Body of pancreas (tissue), 4 donors: Measurements from ENCODE around the gene OMA1. TPM values are rescaled to one million over a fixed set of nuclear protein-coding genes. Genes with fewer than 3 reads are reported as not detected.
A peak's percentile ranks its signal among the peaks of the same experiment; 100 is the strongest.

ENCODE experiments used
- ATAC-seq: fragments of 150-250 bp; one replicate; pipeline ENCODE4 v1.9.1; 2016
- DNase-seq, 4 donors: peaks; one replicate each; pipeline ENCODE4 v3.0.0-alpha.2; 2019
- H3K27ac ChIP-seq, 4 donors: fragments of 200-600 bp; sonication (generic); 1 replicate in 3 of 4; 2 replicates in 1 of 4; pipeline versions ENCODE4 v1.5.1 to v1.6.1; 2016 to 2019; ENCODE audit warnings: mild to moderate bottlenecking in 1 of 4, mixed read lengths in 1 of 4, moderate library complexity in 1 of 4
- H3K27me3 ChIP-seq, 2 donors: fragments of 200-600 bp; sonication (generic); one replicate each; pipeline ENCODE4 v1.6.0; 2016; ENCODE audit warnings: mild to moderate bottlenecking in 1 of 2
- H3K36me3 ChIP-seq, 2 donors: fragments of 200-600 bp; sonication (generic); replicated peaks in 1 of 2; 2 replicates each; pipeline ENCODE4 v1.5.1; 2016; ENCODE audit warnings: low read depth in 2 of 2; ENCODE audit not compliant: insufficient read depth in 1 of 2
- H3K4me1 ChIP-seq: fragments of 200-600 bp; sonication (generic); one replicate; pipeline ENCODE4 v1.6.0; 2016
- H3K4me3 ChIP-seq, 2 donors: fragments of 200-600 bp; sonication (generic); 1 replicate in 1 of 2; 2 replicates in 1 of 2; pipeline ENCODE4 v1.5.1; 2016 to 2019
- H3K9me3 ChIP-seq, 3 donors: fragments of 200-600 bp; sonication (generic); 1 replicate in 2 of 3; 2 replicates in 1 of 3; pipeline ENCODE4 v1.5.1; 2016
- POLR2A ChIP-seq, 3 donors: fragments of 450-650 bp; IDR thresholded peaks; one replicate each; pipeline ENCODE4 v1.6.1; 2016; ENCODE audit warnings: antibody characterized with exemption in 3 of 3, mild to moderate bottlenecking in 2 of 3
- WGBS, 2 donors: methylation state at CpG; one replicate each; pipeline ENCODE4 v1.1.5; 2017; 5-methylcytosine and 5-hydroxymethylcytosine counted together
- intact Hi-C: fragments of 100-400 bp; cut with DNase I; formaldehyde crosslinking; loops from one replicate; pipeline ENCODE4 v1.15.1; 2023
- total RNA-seq, 2 donors: library from RNA; depleted of rRNA; stranded (reverse); fragments of >200 nt; gene quantifications; one replicate each; pipeline ENCODE4 v1.1.0, GENCODE V29; 2016
- TF ChIP-seq, protein P1 (sequence below), 7 experiments: fragments of 450-650 bp in 4 of 7; fragments of 200-600 bp in 3 of 7; sonication (generic) in 3 of 7; IDR thresholded peaks; one replicate each; pipeline ENCODE4 v1.5.1; 2016 to 2019; ENCODE audit warnings: antibody characterized with exemption in 7 of 7

OMA1 gene
- total RNA-seq, 2 donors from 2014 or later: 16.5 to 18.7 TPM

DNA sequence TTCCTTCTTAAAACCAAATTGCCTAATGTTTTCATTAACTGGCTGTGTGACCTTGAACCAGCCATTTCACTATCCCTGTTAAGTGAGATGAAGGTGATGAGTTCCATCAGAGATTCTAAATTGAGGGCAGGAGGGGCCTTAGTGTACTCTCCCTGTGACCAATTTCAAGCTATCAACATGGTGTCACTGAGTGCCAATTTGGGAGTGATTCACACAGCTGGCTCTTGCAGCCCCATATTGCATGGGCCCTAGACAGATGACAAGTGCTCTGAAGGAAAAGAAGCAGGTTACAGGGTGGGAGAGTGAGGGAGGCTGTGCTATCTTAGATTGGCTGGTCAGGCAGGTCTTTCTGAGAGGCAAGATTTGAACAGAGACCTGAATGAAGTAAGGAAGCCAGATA, 43.5 kb upstream of the OMA1 start:
- H3K27me3 ChIP-seq: no peaks in the 10 kb centered on the region
- H3K9me3 ChIP-seq: no peaks in the 10 kb centered on the region
- H3K4me3 ChIP-seq: no peak overlapping the region
- intact Hi-C loops: no loop called here
- H3K4me1 ChIP-seq: peaks cover 31% of the 10 kb centered on the region
- peak overlapping the region in 1 of 4 donors; percentile 7 for H3K27ac ChIP-seq
- no peaks in the 10 kb centered on the region for H3K36me3 ChIP-seq
- no peak for ATAC-seq
- TF ChIP-seq POLR2A (IDR thresholded peaks at IDR 0.05): no peak
- TF ChIP-seq, protein P1, sequence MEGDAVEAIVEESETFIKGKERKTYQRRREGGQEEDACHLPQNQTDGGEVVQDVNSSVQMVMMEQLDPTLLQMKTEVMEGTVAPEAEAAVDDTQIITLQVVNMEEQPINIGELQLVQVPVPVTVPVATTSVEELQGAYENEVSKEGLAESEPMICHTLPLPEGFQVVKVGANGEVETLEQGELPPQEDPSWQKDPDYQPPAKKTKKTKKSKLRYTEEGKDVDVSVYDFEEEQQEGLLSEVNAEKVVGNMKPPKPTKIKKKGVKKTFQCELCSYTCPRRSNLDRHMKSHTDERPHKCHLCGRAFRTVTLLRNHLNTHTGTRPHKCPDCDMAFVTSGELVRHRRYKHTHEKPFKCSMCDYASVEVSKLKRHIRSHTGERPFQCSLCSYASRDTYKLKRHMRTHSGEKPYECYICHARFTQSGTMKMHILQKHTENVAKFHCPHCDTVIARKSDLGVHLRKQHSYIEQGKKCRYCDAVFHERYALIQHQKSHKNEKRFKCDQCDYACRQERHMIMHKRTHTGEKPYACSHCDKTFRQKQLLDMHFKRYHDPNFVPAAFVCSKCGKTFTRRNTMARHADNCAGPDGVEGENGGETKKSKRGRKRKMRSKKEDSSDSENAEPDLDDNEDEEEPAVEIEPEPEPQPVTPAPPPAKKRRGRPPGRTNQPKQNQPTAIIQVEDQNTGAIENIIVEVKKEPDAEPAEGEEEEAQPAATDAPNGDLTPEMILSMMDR (IDR thresholded peaks at IDR 0.05): no peak
- no peak for DNase-seq

DNA sequence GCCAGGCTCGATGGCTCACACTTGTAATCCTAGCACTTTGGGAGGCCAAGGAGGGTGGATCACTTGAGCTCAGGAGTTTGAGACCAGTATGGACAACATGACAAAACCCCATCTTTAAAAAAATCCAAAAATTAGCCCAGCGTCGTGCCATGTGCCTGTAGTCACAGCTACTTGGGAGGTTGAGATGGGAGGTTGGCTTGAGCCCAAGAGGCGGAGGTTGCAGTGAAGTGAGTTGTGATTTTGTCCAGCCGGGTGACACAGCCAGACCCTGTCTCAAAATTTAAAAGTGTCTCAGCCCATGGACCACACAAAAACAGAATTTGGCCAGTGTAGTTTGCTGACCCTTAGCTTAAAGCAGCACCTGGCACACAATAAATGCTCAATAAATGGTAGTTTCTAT, 41.9 kb upstream of the OMA1 start:
- Histone ChIP-seq H3K4me3 (no peak overlapping the region), H3K36me3 (no peaks in the 10 kb centered on the region), H3K27me3 (no peaks in the 10 kb centered on the region), H3K4me1 (peaks cover 44% of the 10 kb centered on the region), H3K9me3 (no peaks in the 10 kb centered on the region), H3K27ac (no peak overlapping the region)
- DNase-seq (no peak), ATAC-seq (no peak)
- intact Hi-C loops: no loop called here
- no peak for TF ChIP-seq POLR2A (IDR thresholded peaks at IDR 0.05)
- TF ChIP-seq, protein P1 (IDR thresholded peaks at IDR 0.05): no peak
- WGBS, 2 donors: 72 to 79% methylated on average over 5 of the region's 5 CpGs

DNA sequence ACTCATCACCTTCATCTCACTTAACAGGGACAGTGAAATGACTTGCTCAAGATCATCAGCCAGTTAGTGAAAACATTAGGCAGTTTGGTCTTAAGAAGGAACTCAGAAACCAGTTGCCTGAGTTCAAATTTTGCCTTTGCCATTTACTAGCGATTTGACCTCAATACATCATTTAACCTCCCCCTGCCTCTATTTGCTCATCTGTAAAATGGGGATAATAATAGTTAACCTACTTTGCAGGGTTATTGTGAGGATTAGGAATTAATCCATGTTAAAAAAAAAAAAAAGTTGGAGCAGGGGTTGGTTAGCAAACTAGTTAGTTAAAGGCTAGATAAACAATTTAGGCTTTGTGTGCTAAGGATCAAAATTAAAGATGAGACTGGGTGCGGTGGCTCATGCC, 41.1 kb upstream of the OMA1 start:
- no peaks in the 10 kb centered on the region for H3K36me3 ChIP-seq
- H3K9me3 ChIP-seq: no peaks in the 10 kb centered on the region
- no peak overlapping the region for H3K4me3 ChIP-seq
- H3K27me3 ChIP-seq: no peaks in the 10 kb centered on the region
- H3K4me1 ChIP-seq: peaks cover 39% of the 10 kb centered on the region
- ATAC-seq (no peak), DNase-seq (no peak)
- intact Hi-C loops: no loop called here
- H3K27ac ChIP-seq: no peak overlapping the region
- TF ChIP-seq POLR2A (IDR thresholded peaks at IDR 0.05): no peak
- TF ChIP-seq, protein P1 (IDR thresholded peaks at IDR 0.05): no peak
- 88 to 95% methylated on average over 2 of the region's 2 CpGs for WGBS, 2 donors

DNA sequence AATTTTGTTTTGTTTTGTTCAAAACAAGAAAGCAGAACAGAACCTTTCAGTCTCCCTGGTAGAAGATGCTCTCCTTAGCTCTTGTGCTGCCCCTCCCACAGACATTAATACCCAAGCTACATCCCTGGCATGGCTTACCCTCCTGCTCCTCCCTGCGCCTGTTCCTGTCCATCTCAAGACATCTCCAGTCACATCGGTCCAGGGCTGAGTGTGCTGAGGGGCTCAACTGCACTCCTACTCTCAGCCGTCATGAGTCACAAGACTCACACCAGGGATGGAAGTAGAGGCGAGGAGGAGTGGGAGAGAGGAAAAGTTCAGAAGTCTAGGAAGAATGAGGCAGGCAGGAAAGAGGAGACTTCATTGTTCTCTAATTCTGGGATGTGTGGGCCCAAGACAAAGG, 39.7 kb upstream of the OMA1 start:
- Histone ChIP-seq H3K27ac (no peak overlapping the region), H3K27me3 (no peaks in the 10 kb centered on the region), H3K4me1 (peaks cover 25% of the 10 kb centered on the region), H3K36me3 (no peaks in the 10 kb centered on the region), H3K4me3 (no peak overlapping the region), H3K9me3 (no peaks in the 10 kb centered on the region)
- ATAC-seq: no peak
- 88 to 91% methylated on average over 4 of the region's 4 CpGs for WGBS, 2 donors
- intact Hi-C loops: no loop called here
- DNase-seq: no peak
- TF ChIP-seq, protein P1 (IDR thresholded peaks at IDR 0.05): no peak
- TF ChIP-seq POLR2A (IDR thresholded peaks at IDR 0.05): no peak

DNA sequence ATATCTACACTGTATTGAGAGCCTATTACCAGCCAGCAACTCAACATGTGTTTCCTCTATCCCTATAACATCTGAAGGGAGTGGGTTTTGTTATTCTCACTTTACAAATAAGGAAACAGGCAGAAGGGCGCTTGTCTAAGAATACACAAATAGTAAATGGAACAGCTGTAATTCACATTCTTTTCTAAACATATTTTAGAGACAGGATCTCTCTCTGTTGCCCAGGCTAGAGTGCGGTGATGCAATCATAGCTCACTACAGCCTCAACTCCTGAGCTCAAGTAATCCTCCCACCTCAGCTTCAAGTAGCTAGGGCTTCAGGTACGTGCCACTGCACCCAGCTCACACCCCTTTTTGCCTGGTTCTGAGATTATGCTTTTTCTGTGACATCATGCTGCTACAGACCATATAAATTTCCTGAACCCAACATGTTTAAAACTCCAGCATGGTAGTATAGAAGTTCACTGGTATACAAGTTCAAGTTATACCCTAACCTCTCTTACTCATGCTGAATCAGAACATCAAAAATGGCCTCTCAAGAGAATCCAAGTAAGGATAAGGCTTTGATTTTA, 39.1 kb upstream of the OMA1 start:
- H3K27ac ChIP-seq: peak overlapping the region; percentile 50 to 70 (median 62)
- intact Hi-C loops: no loop called here
- no peaks in the 10 kb centered on the region for H3K36me3 ChIP-seq
- peaks cover 24% of the 10 kb centered on the region for H3K4me1 ChIP-seq
- ATAC-seq (no peak), DNase-seq (no peak)
- H3K9me3 ChIP-seq: no peaks in the 10 kb centered on the region
- TF ChIP-seq, protein P1 (IDR thresholded peaks at IDR 0.05): no peak
- no peak for TF ChIP-seq POLR2A (IDR thresholded peaks at IDR 0.05)
- H3K4me3 ChIP-seq: no peak overlapping the region
- 63 to 83% methylated on average over 3 of the region's 3 CpGs for WGBS, 2 donors
- no peaks in the 10 kb centered on the region for H3K27me3 ChIP-seq
